H1 (cell line): ENCODE results near the gene LAMC1. TPM values are rescaled to one million over a fixed set of nuclear protein-coding genes. Genes with fewer than 3 reads are reported as not detected.

Source experiments
- PHF8 ChIP-seq: fragments of 200-600 bp; sonication (generic); conservative IDR thresholded peaks from 2 replicates; pipeline ENCODE4 v1.7.1; 2012; ENCODE audit warnings: low read depth, mild to moderate bottlenecking, inconsistent platforms, low read length, moderate library complexity
- RAD21 ChIP-seq, 2 experiments: IDR thresholded peaks in 1 of 2; conservative IDR thresholded peaks in 1 of 2; 2 replicates each; pipeline ENCODE4 v1.6.1; 2011; ENCODE audit warnings: low read depth in 2 of 2, low read length in 2 of 2, improper control_type of control experiment in 1 of 2, inconsistent platforms in 1 of 2, mild to moderate bottlenecking in 1 of 2, moderate library complexity in 1 of 2
- RFX5 ChIP-seq: IDR thresholded peaks from 2 replicates; pipeline ENCODE4 v1.6.1; 2011; ENCODE audit warnings: low read depth, low read length, improper control_type of control experiment, borderline replicate concordance
- TEAD4 ChIP-seq: IDR thresholded peaks from 2 replicates; pipeline ENCODE4 v1.6.1; 2012; ENCODE audit warnings: low read depth, low read length, inconsistent platforms, mixed read lengths
- polyA plus RNA-seq, 7 experiments: library from polyadenylated mRNA; depleted of rRNA in 3 of 7; stranded (reverse) in 5 of 7; unstranded in 2 of 7; fragments of >200 nt in 5 of 7; fragments of 200-250 nt in 2 of 7; gene quantifications; 1 replicate in 5 of 7; 2 replicates in 1 of 7; 4 replicates in 1 of 7; pipeline versions ENCODE4 v1.2.1 to v1.2.3, GENCODE V29; 2011 to 2013; ENCODE audit warnings: missing spikeins in 2 of 7, mixed read lengths in 2 of 7
- total RNA-seq: library from RNA; stranded (reverse); fragmentation: NEBNext Ultra II Directional; extraction: Animal tissue kit (Norgen Biotek cat#: 25700); gene quantifications from 2 replicates; pipeline ENCODE4 v1.2.1, GENCODE V29; 2021

Gene LAMC1
- total and polyA plus RNA-seq, 2 of the 8 experiments (the other 6 are each of a cell fraction or from before 2014, with no cell fraction given) = 47.6 to 90.3 TPM

GRCh38 chr1:183090391-183091006 lies 67.3 kb downstream of the LAMC1 start (continued):
- no peak for TF ChIP-seq PHF8
- TF ChIP-seq RAD21 (IDR thresholded peaks at IDR 0.05 in 1 of 2, conservative IDR thresholded peaks at IDR 0.05 in 1 of 2; ENCODE audit: low read depth in 2 of 2, low read length in 2 of 2) = no peak
- no peak for TF ChIP-seq TEAD4
- no peak for TF ChIP-seq RFX5
